GM12878 (cell line): ENCODE results near the gene CLEC2A. TPM values are rescaled to one million over a fixed set of nuclear protein-coding genes. Genes with fewer than 3 reads are reported as not detected.
A peak's percentile ranks its signal among the peaks of the same experiment; 100 is the strongest.

Source experiments
- CBX5 ChIP-seq: sonication (generic); IDR thresholded peaks from 2 replicates; pipeline ENCODE4 v1.6.1; 2016; ENCODE audit warnings: low read depth, moderate library complexity, mild to moderate bottlenecking, inconsistent platforms
- CHD1 ChIP-seq: IDR thresholded peaks from 2 replicates; pipeline ENCODE4 v1.6.1; 2012; ENCODE audit warnings: low read depth, low read length, improper control_type of control experiment
- DPF2 ChIP-seq: fragments of 450-650 bp; IDR thresholded peaks from 2 replicates; pipeline ENCODE4 v1.6.1; 2017; ENCODE audit warnings: mild to moderate bottlenecking
- IKZF1 ChIP-seq: fragments of 450-650 bp; conservative IDR thresholded peaks from 2 replicates; pipeline ENCODE4 v1.6.1; 2017; ENCODE audit warnings: antibody characterized with exemption, mild to moderate bottlenecking
- IRF4 ChIP-seq: IDR thresholded peaks from 2 replicates; pipeline ENCODE4 v1.6.1; 2011; ENCODE audit warnings: low read depth, low read length
- JUND ChIP-seq: IDR thresholded peaks from 2 replicates; pipeline ENCODE4 v1.6.1; 2012; ENCODE audit warnings: low read depth, mild to moderate bottlenecking, low read length, improper control_type of control experiment, moderate library complexity
- MTA3 ChIP-seq: IDR thresholded peaks from 2 replicates; pipeline ENCODE4 v1.6.1; 2012; ENCODE audit warnings: low read length, inconsistent platforms, borderline replicate concordance
- NFXL1 ChIP-seq: fragments of 450-650 bp; IDR thresholded peaks from 2 replicates; pipeline ENCODE4 v1.6.1; 2017; ENCODE audit warnings: antibody characterized with exemption, mild to moderate bottlenecking, borderline replicate concordance
- PAX5 ChIP-seq: IDR thresholded peaks from 2 replicates; pipeline ENCODE4 v1.6.1; 2011; ENCODE audit warnings: low read depth, low read length, borderline replicate concordance
- RAD51 ChIP-seq: fragments of 450-650 bp; IDR thresholded peaks from 2 replicates; pipeline ENCODE4 v1.6.1; 2016; ENCODE audit warnings: moderate library complexity, mild to moderate bottlenecking, inconsistent platforms
- SP1 ChIP-seq: IDR thresholded peaks from one replicate; pipeline ENCODE4 v1.6.1; 2011; ENCODE audit warnings: low read depth, low read length
- STAT3 ChIP-seq: IDR thresholded peaks from 2 replicates; pipeline ENCODE4 v1.6.1; 2011; ENCODE audit warnings: low read depth, low read length, improper control_type of control experiment
- TBL1XR1 ChIP-seq: IDR thresholded peaks from 2 replicates; pipeline ENCODE4 v1.6.1; 2012; ENCODE audit warnings: low read depth, low read length, improper control_type of control experiment
- ZZZ3 ChIP-seq: IDR thresholded peaks from 2 replicates; pipeline ENCODE4 v1.6.1; 2011; ENCODE audit warnings: low read depth; ENCODE audit not compliant: control insufficient read depth, insufficient read length
- polyA plus RNA-seq, 11 experiments: library from polyadenylated mRNA; depleted of rRNA in 4 of 11; unstranded in 6 of 11; stranded (reverse) in 5 of 11; fragments of >200 nt; fragmentation: Nextera tagmentation in 4 of 11; fragmentation: Illumina TruSeq in 1 of 11; extraction: Ambion mirVana in 4 of 11; extraction: Trizol in 1 of 11; gene quantifications; 1 replicate in 1 of 11; 2 replicates in 10 of 11; pipeline versions ENCODE4 v1.2.1 to v1.2.3, GENCODE V29; 2011 to 2016; ENCODE audit warnings: inconsistent platforms in 2 of 11, missing spikeins in 2 of 11, low read depth in 1 of 11
- total RNA-seq, 4 experiments: library from RNA; depleted of rRNA in 3 of 4; stranded (reverse); fragments of >200 nt in 3 of 4; fragmentation: Illumina TruSeq in 1 of 4; extraction: Trizol in 1 of 4; gene quantifications; 2 replicates each; pipeline versions ENCODE4 v1.2.1 to v1.2.3, GENCODE V29; 2013 to 2021
- TF ChIP-seq, protein P1 (sequence below): fragments of 450-650 bp; formaldehyde crosslinking; IDR thresholded peaks from 2 replicates; pipeline ENCODE4 v1.4.0; 2020; ENCODE audit warnings: mild to moderate bottlenecking, moderate library complexity
- TF ChIP-seq, protein P2 (sequence below): fragments of 450-650 bp; IDR thresholded peaks from 2 replicates; pipeline ENCODE4 v1.6.1; 2018; ENCODE audit warnings: borderline replicate concordance, mild to moderate bottlenecking; ENCODE audit not compliant: partially characterized antibody
- TF ChIP-seq, protein P3 (sequence below): IDR thresholded peaks from 2 replicates; pipeline ENCODE4 v1.6.1; 2012; ENCODE audit warnings: improper control_type of control experiment, low read depth, low read length; ENCODE audit not compliant: insufficient replicate concordance
- TF ChIP-seq, protein P4 (sequence below): fragments of 450-650 bp; IDR thresholded peaks from 2 replicates; pipeline ENCODE4 v1.6.1; 2018; ENCODE audit warnings: mild to moderate bottlenecking, low read depth, moderate library complexity; ENCODE audit not compliant: partially characterized antibody

The CLEC2A gene
- total and polyA plus RNA-seq, 10 of the 15 experiments (the other 5 are each of a cell fraction or from before 2014, with no cell fraction given) = not detected

DNA sequence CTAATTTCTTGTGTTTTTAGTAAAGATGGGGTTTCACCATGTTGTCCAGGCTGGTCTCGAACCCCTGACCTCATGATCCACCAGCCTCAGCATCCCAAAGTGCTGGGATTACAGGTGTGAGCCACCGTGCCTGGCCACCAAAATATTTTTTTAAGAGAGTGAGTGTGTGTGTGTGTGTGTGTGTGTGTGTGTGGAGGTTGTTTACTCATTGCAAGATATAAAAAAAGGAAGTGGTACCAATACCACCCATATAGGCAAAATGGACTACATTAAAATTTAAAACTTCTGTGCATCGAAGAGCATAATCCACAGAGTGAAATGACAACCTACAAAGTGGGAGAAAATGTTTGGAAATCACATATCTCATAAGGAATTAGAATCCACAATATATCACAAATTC lies 15.5 kb upstream of the CLEC2A start (continued):
- TF ChIP-seq, protein P1, sequence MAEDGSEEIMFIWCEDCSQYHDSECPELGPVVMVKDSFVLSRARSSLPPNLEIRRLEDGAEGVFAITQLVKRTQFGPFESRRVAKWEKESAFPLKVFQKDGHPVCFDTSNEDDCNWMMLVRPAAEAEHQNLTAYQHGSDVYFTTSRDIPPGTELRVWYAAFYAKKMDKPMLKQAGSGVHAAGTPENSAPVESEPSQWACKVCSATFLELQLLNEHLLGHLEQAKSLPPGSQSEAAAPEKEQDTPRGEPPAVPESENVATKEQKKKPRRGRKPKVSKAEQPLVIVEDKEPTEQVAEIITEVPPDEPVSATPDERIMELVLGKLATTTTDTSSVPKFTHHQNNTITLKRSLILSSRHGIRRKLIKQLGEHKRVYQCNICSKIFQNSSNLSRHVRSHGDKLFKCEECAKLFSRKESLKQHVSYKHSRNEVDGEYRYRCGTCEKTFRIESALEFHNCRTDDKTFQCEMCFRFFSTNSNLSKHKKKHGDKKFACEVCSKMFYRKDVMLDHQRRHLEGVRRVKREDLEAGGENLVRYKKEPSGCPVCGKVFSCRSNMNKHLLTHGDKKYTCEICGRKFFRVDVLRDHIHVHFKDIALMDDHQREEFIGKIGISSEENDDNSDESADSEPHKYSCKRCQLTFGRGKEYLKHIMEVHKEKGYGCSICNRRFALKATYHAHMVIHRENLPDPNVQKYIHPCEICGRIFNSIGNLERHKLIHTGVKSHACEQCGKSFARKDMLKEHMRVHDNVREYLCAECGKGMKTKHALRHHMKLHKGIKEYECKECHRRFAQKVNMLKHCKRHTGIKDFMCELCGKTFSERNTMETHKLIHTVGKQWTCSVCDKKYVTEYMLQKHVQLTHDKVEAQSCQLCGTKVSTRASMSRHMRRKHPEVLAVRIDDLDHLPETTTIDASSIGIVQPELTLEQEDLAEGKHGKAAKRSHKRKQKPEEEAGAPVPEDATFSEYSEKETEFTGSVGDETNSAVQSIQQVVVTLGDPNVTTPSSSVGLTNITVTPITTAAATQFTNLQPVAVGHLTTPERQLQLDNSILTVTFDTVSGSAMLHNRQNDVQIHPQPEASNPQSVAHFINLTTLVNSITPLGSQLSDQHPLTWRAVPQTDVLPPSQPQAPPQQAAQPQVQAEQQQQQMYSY (CRISPR knock-in tag) = no peak
- TF ChIP-seq, protein P2, sequence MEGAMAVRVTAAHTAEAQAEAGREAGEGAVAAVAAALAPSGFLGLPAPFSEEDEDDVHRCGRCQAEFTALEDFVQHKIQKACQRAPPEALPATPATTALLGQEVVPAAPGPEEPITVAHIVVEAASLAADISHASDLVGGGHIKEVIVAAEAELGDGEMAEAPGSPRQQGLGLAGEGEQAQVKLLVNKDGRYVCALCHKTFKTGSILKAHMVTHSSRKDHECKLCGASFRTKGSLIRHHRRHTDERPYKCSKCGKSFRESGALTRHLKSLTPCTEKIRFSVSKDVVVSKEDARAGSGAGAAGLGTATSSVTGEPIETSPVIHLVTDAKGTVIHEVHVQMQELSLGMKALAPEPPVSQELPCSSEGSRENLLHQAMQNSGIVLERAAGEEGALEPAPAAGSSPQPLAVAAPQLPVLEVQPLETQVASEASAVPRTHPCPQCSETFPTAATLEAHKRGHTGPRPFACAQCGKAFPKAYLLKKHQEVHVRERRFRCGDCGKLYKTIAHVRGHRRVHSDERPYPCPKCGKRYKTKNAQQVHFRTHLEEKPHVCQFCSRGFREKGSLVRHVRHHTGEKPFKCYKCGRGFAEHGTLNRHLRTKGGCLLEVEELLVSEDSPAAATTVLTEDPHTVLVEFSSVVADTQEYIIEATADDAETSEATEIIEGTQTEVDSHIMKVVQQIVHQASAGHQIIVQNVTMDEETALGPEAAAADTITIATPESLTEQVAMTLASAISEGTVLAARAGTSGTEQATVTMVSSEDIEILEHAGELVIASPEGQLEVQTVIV = no peak
- TF ChIP-seq CHD1 = no peak
- TF ChIP-seq, protein P3, sequence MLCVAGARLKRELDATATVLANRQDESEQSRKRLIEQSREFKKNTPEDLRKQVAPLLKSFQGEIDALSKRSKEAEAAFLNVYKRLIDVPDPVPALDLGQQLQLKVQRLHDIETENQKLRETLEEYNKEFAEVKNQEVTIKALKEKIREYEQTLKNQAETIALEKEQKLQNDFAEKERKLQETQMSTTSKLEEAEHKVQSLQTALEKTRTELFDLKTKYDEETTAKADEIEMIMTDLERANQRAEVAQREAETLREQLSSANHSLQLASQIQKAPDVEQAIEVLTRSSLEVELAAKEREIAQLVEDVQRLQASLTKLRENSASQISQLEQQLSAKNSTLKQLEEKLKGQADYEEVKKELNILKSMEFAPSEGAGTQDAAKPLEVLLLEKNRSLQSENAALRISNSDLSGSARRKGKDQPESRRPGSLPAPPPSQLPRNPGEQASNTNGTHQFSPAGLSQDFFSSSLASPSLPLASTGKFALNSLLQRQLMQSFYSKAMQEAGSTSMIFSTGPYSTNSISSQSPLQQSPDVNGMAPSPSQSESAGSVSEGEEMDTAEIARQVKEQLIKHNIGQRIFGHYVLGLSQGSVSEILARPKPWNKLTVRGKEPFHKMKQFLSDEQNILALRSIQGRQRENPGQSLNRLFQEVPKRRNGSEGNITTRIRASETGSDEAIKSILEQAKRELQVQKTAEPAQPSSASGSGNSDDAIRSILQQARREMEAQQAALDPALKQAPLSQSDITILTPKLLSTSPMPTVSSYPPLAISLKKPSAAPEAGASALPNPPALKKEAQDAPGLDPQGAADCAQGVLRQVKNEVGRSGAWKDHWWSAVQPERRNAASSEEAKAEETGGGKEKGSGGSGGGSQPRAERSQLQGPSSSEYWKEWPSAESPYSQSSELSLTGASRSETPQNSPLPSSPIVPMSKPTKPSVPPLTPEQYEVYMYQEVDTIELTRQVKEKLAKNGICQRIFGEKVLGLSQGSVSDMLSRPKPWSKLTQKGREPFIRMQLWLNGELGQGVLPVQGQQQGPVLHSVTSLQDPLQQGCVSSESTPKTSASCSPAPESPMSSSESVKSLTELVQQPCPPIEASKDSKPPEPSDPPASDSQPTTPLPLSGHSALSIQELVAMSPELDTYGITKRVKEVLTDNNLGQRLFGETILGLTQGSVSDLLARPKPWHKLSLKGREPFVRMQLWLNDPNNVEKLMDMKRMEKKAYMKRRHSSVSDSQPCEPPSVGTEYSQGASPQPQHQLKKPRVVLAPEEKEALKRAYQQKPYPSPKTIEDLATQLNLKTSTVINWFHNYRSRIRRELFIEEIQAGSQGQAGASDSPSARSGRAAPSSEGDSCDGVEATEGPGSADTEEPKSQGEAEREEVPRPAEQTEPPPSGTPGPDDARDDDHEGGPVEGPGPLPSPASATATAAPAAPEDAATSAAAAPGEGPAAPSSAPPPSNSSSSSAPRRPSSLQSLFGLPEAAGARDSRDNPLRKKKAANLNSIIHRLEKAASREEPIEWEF = no peak
- no peak for TF ChIP-seq NFXL1
- TF ChIP-seq MTA3 = no peak
- no peak for TF ChIP-seq ZZZ3
- peak; percentile 61; the same call in 1 of the 2 replicates for TF ChIP-seq IRF4
- TF ChIP-seq SP1 = no peak
- no peak for TF ChIP-seq TBL1XR1
- TF ChIP-seq CBX5 = no peak
- no peak for TF ChIP-seq JUND
- no peak for TF ChIP-seq RAD51
- peak; percentile 67 for TF ChIP-seq DPF2
- TF ChIP-seq, protein P4, sequence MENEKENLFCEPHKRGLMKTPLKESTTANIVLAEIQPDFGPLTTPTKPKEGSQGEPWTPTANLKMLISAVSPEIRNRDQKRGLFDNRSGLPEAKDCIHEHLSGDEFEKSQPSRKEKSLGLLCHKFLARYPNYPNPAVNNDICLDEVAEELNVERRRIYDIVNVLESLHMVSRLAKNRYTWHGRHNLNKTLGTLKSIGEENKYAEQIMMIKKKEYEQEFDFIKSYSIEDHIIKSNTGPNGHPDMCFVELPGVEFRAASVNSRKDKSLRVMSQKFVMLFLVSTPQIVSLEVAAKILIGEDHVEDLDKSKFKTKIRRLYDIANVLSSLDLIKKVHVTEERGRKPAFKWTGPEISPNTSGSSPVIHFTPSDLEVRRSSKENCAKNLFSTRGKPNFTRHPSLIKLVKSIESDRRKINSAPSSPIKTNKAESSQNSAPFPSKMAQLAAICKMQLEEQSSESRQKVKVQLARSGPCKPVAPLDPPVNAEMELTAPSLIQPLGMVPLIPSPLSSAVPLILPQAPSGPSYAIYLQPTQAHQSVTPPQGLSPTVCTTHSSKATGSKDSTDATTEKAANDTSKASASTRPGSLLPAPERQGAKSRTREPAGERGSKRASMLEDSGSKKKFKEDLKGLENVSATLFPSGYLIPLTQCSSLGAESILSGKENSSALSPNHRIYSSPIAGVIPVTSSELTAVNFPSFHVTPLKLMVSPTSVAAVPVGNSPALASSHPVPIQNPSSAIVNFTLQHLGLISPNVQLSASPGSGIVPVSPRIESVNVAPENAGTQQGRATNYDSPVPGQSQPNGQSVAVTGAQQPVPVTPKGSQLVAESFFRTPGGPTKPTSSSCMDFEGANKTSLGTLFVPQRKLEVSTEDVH = no peak
- no peak for TF ChIP-seq PAX5
- TF ChIP-seq STAT3 = no peak
- no peak for TF ChIP-seq IKZF1
